K562 (cell line): ENCODE data around the gene USP5. TPM values are rescaled to one million over a fixed set of nuclear protein-coding genes. Genes with fewer than 3 reads are reported as not detected.
A peak's percentile ranks its signal among the peaks of the same experiment; 100 is the strongest.

Source experiments
- ERF ChIP-seq: fragments of 450-650 bp; formaldehyde crosslinking; IDR thresholded peaks from 2 replicates; pipeline ENCODE4 v1.4.0; 2020; ENCODE audit warnings: mild to moderate bottlenecking, mixed read lengths
- FOXP1 ChIP-seq: sonication (generic); formaldehyde crosslinking; IDR thresholded peaks from 2 replicates; pipeline ENCODE4 v1.8.0; 2022; ENCODE audit warnings: mild to moderate bottlenecking, missing genetic modification reagents
- GTF2F1 ChIP-seq: IDR thresholded peaks from 2 replicates; pipeline ENCODE4 v1.6.1; 2011; ENCODE audit warnings: low read depth, low read length, improper control_type of control experiment
- KHSRP ChIP-seq: fragments of 450-650 bp; IDR thresholded peaks from 2 replicates; pipeline ENCODE4 v1.6.1; 2017
- RB1 ChIP-seq: fragments of 450-650 bp; IDR thresholded peaks from 2 replicates; pipeline ENCODE4 v1.6.1; 2017; ENCODE audit warnings: low read depth, mild to moderate bottlenecking
- SPI1 ChIP-seq: IDR thresholded peaks from 2 replicates; pipeline ENCODE4 v1.6.1; 2011; ENCODE audit warnings: low read depth, low read length, control low read depth, borderline replicate concordance
- ZC3H8 ChIP-seq: fragments of 450-650 bp; IDR thresholded peaks from 2 replicates; pipeline ENCODE4 v1.6.1; 2017
- ZNF175 ChIP-seq: fragments of 200-800 bp; sonication (Bioruptor generic); IDR thresholded peaks from 2 replicates; pipeline ENCODE4 v1.6.1; 2016; ENCODE audit warnings: low read depth, mild to moderate bottlenecking, missing genetic modification characterization, missing compliant biosample characterization
- polyA plus RNA-seq, 8 experiments: library from polyadenylated mRNA; depleted of rRNA in 4 of 8; stranded (reverse) in 5 of 8; unstranded in 3 of 8; fragments of >200 nt; fragmentation: Nextera tagmentation in 2 of 8; fragmentation: Illumina TruSeq in 1 of 8; extraction: Ambion mirVana in 2 of 8; extraction: Trizol in 1 of 8; gene quantifications; 2 replicates each; pipeline versions ENCODE4 v1.2.1 to v1.2.3, GENCODE V29; 2011 to 2014; ENCODE audit warnings: inconsistent platforms in 1 of 8, missing spikeins in 1 of 8
- total RNA-seq, 7 experiments: library from RNA; depleted of rRNA in 6 of 7; stranded (reverse); fragments of >200 nt in 6 of 7; fragmentation: Illumina TruSeq in 2 of 7; extraction: Trizol in 2 of 7; gene quantifications; 2 replicates each; pipeline versions ENCODE4 v1.2.1 to v1.2.3, GENCODE V29; 2011 to 2021; ENCODE audit warnings: low replicate concordance in 1 of 7
- TF ChIP-seq, protein P1 (sequence below): fragments of 450-650 bp; conservative IDR thresholded peaks from 2 replicates; pipeline ENCODE4 v1.6.1; 2016; ENCODE audit warnings: missing genetic modification characterization, low read depth, mild to moderate bottlenecking, missing compliant biosample characterization, moderate library complexity
- TF ChIP-seq, protein P2 (sequence below): fragments of 450-650 bp; formaldehyde crosslinking; IDR thresholded peaks from 2 replicates; pipeline ENCODE4 v1.4.0; 2020; ENCODE audit warnings: mild to moderate bottlenecking, mixed read lengths
- TF ChIP-seq, protein P3 (sequence below): fragments of 450-650 bp; IDR thresholded peaks from 2 replicates; pipeline ENCODE4 v1.6.1; 2016; ENCODE audit warnings: mild to moderate bottlenecking
- TF ChIP-seq, protein P4 (sequence below): fragments of 450-650 bp; IDR thresholded peaks from 2 replicates; pipeline ENCODE4 v1.6.1; 2016; ENCODE audit warnings: low read depth
- TF ChIP-seq, protein P5 (sequence below): fragments of 250-450 bp; sonication (Bioruptor Pico); IDR thresholded peaks from 2 replicates; pipeline ENCODE4 v1.5.0; 2021

The USP5 gene
- total and polyA plus RNA-seq, 9 of the 15 experiments (the other 6 are each of a cell fraction or from before 2014, with no cell fraction given), result 1.4 to 107 (median 48.6) TPM

DNA sequence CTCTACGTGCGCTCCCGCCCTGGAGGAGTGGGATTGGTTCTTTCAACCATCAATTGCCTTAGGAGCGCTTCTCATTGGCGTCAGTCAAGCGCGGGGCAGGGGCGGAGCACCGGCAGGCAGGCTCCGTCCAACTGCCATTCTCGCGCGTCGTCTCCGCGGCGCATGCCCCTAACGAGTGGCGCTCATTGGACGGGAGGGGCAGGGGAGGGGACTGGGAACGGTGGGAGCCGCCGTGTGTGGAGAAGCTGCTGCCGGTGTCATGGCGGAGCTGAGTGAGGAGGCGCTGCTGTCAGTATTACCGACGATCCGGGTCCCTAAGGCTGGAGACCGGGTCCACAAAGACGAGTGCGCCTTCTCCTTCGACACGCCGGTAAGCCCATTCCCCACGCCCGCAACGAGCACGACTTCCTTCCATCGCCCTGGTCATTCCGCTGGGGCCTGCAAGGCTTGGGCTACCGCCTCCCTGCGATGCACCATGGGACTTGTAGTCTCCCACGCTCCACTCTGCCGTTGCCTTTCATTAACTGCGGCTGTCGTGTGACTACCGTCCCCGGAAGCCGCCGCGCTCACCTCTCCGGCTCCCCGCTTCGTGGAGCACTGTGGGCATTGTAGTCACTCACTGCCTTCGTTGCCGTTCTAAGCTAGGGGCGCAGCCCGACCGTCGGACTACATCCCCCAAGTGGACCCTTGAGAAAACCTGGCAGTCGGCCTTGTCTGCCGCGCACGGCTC lies at the start of gene USP5 (continued):
- TF ChIP-seq, protein P1, sequence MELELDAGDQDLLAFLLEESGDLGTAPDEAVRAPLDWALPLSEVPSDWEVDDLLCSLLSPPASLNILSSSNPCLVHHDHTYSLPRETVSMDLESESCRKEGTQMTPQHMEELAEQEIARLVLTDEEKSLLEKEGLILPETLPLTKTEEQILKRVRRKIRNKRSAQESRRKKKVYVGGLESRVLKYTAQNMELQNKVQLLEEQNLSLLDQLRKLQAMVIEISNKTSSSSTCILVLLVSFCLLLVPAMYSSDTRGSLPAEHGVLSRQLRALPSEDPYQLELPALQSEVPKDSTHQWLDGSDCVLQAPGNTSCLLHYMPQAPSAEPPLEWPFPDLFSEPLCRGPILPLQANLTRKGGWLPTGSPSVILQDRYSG, result peak; percentile 96
- TF ChIP-seq KHSRP (no peak), SPI1 (no peak), ZC3H8 (no peak), ERF (peak; percentile 92), RB1 (no peak), FOXP1 (CRISPR knock-in tag) (0 out of 2 replicates have a peak, but pooled peaks have one; percentile 17), GTF2F1 (no peak), ZNF175 (peak; percentile 98)
- TF ChIP-seq, protein P2, sequence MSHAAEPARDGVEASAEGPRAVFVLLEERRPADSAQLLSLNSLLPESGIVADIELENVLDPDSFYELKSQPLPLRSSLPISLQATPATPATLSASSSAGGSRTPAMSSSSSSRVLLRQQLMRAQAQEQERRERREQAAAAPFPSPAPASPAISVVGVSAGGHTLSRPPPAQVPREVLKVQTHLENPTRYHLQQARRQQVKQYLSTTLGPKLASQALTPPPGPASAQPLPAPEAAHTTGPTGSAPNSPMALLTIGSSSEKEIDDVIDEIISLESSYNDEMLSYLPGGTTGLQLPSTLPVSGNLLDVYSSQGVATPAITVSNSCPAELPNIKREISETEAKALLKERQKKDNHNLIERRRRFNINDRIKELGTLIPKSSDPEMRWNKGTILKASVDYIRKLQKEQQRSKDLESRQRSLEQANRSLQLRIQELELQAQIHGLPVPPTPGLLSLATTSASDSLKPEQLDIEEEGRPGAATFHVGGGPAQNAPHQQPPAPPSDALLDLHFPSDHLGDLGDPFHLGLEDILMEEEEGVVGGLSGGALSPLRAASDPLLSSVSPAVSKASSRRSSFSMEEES (CRISPR knock-in tag), result no peak
- TF ChIP-seq, protein P3, sequence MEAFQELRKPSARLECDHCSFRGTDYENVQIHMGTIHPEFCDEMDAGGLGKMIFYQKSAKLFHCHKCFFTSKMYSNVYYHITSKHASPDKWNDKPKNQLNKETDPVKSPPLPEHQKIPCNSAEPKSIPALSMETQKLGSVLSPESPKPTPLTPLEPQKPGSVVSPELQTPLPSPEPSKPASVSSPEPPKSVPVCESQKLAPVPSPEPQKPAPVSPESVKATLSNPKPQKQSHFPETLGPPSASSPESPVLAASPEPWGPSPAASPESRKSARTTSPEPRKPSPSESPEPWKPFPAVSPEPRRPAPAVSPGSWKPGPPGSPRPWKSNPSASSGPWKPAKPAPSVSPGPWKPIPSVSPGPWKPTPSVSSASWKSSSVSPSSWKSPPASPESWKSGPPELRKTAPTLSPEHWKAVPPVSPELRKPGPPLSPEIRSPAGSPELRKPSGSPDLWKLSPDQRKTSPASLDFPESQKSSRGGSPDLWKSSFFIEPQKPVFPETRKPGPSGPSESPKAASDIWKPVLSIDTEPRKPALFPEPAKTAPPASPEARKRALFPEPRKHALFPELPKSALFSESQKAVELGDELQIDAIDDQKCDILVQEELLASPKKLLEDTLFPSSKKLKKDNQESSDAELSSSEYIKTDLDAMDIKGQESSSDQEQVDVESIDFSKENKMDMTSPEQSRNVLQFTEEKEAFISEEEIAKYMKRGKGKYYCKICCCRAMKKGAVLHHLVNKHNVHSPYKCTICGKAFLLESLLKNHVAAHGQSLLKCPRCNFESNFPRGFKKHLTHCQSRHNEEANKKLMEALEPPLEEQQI, result no peak
- TF ChIP-seq, protein P4, sequence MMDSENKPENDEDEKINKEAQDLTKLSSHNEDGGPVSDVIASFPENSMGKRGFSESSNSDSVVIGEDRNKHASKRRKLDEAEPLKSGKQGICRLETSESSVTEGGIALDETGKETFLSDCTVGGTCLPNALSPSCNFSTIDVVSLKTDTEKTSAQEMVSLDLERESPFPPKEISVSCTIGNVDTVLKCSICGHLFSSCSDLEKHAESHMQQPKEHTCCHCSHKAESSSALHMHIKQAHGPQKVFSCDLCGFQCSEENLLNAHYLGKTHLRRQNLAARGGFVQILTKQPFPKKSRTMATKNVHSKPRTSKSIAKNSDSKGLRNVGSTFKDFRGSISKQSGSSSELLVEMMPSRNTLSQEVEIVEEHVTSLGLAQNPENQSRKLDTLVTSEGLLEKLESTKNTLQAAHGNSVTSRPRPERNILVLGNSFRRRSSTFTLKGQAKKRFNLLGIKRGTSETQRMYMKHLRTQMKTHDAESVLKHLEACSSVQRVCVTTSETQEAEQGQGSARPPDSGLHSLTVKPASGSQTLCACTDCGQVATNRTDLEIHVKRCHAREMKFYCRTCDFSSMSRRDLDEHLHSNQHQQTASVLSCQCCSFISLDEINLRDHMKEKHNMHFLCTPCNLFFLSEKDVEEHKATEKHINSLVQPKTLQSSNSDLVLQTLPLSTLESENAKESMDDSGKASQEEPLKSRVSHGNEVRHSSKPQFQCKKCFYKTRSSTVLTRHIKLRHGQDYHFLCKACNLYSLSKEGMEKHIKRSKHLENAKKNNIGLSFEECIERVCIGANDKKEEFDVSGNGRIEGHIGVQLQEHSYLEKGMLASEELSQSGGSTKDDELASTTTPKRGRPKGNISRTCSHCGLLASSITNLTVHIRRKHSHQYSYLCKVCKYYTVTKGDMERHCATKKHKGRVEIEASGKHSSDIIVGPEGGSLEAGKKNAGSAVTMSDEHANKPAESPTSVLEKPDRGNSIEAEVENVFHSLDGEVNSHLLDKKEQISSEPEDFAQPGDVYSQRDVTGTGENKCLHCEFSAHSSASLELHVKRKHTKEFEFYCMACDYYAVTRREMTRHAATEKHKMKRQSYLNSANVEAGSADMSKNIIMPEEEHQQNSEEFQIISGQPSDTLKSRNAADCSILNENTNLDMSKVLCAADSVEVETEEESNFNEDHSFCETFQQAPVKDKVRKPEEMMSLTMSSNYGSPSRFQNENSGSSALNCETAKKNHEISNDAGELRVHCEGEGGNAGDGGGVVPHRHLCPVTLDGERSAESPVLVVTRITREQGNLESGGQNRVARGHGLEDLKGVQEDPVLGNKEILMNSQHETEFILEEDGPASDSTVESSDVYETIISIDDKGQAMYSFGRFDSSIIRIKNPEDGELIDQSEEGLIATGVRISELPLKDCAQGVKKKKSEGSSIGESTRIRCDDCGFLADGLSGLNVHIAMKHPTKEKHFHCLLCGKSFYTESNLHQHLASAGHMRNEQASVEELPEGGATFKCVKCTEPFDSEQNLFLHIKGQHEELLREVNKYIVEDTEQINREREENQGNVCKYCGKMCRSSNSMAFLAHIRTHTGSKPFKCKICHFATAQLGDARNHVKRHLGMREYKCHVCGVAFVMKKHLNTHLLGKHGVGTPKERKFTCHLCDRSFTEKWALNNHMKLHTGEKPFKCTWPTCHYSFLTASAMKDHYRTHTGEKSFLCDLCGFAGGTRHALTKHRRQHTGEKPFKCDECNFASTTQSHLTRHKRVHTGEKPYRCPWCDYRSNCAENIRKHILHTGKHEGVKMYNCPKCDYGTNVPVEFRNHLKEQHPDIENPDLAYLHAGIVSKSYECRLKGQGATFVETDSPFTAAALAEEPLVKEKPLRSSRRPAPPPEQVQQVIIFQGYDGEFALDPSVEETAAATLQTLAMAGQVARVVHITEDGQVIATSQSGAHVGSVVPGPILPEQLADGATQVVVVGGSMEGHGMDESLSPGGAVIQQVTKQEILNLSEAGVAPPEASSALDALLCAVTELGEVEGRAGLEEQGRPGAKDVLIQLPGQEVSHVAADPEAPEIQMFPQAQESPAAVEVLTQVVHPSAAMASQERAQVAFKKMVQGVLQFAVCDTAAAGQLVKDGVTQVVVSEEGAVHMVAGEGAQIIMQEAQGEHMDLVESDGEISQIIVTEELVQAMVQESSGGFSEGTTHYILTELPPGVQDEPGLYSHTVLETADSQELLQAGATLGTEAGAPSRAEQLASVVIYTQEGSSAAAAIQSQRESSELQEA, result no peak
- TF ChIP-seq, protein P5, sequence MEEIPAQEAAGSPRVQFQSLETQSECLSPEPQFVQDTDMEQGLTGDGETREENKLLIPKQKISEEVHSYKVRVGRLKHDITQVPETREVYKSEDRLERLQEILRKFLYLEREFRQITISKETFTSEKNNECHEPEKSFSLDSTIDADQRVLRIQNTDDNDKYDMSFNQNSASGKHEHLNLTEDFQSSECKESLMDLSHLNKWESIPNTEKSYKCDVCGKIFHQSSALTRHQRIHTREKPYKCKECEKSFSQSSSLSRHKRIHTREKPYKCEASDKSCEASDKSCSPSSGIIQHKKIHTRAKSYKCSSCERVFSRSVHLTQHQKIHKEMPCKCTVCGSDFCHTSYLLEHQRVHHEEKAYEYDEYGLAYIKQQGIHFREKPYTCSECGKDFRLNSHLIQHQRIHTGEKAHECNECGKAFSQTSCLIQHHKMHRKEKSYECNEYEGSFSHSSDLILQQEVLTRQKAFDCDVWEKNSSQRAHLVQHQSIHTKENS (CRISPR knock-in tag), result no peak
